HepG2 (cell line): Measurements from ENCODE around the gene ALG9. TPM values are rescaled to one million over a fixed set of nuclear protein-coding genes. Genes with fewer than 3 reads are reported as not detected.
A peak's percentile ranks its signal among the peaks of the same experiment; 100 is the strongest.

Experiments
- AHDC1 ChIP-seq: sonication (generic); formaldehyde crosslinking; IDR thresholded peaks from 2 replicates; pipeline ENCODE4 v1.5.1; 2020; ENCODE audit warnings: mild to moderate bottlenecking, missing genetic modification reagents, borderline replicate concordance
- ATF6 ChIP-seq: sonication (generic); formaldehyde crosslinking; conservative IDR thresholded peaks from 2 replicates; pipeline ENCODE4 v1.4.0; 2020; ENCODE audit warnings: missing genetic modification reagents
- ATRX ChIP-seq: sonication (generic); formaldehyde crosslinking; IDR thresholded peaks from 2 replicates; pipeline ENCODE4 v1.4.0; 2020; ENCODE audit warnings: missing genetic modification reagents, borderline replicate concordance
- BCLAF1 ChIP-seq: fragments of 450-650 bp; IDR thresholded peaks from 2 replicates; pipeline ENCODE4 v1.6.1; 2017; ENCODE audit warnings: mild to moderate bottlenecking
- CENPBD1 ChIP-seq: sonication (generic); formaldehyde crosslinking; IDR thresholded peaks from 2 replicates; pipeline ENCODE4 v1.8.0; 2022; ENCODE audit warnings: missing genetic modification reagents, low read depth, mild to moderate bottlenecking, borderline replicate concordance
- CREM ChIP-seq, 2 experiments: sonication (generic) in 1 of 2; formaldehyde crosslinking in 1 of 2; IDR thresholded peaks; 2 replicates each; pipeline versions ENCODE4 v1.4.0 to v1.6.1; 2016 to 2020; ENCODE audit warnings: antibody characterized with exemption in 1 of 2, mild to moderate bottlenecking in 1 of 2, missing genetic modification reagents in 1 of 2
- DR1 ChIP-seq: sonication (generic); formaldehyde crosslinking; IDR thresholded peaks from 2 replicates; pipeline ENCODE4 v1.8.0; 2021; ENCODE audit warnings: mild to moderate bottlenecking, missing genetic modification reagents, inconsistent platforms
- HCFC1 ChIP-seq: fragments of 150-350 bp; IDR thresholded peaks from 2 replicates; pipeline ENCODE4 v1.6.1; 2014; ENCODE audit warnings: low read depth, low read length
- KDM6A ChIP-seq: IDR thresholded peaks from 2 replicates; pipeline ENCODE4 v1.6.1; 2016; ENCODE audit warnings: low read depth
- NFATC3 ChIP-seq: sonication (generic); formaldehyde crosslinking; IDR thresholded peaks from 2 replicates; pipeline ENCODE4 v1.5.1; 2020; ENCODE audit warnings: mild to moderate bottlenecking, missing genetic modification reagents
- NR2F6 ChIP-seq, 2 experiments: IDR thresholded peaks; 2 replicates each; pipeline ENCODE4 v1.6.1; 2016; ENCODE audit warnings: antibody characterized with exemption in 1 of 2, mild to moderate bottlenecking in 1 of 2
- SATB2 ChIP-seq: sonication (generic); formaldehyde crosslinking; IDR thresholded peaks from 2 replicates; pipeline ENCODE4 v1.5.0; 2020; ENCODE audit warnings: missing genetic modification reagents
- ZBTB14 ChIP-seq: sonication (generic); formaldehyde crosslinking; IDR thresholded peaks from 2 replicates; pipeline ENCODE4 v1.4.0; 2020; ENCODE audit warnings: missing genetic modification reagents
- ZNF121 ChIP-seq: sonication (generic); formaldehyde crosslinking; IDR thresholded peaks from 2 replicates; pipeline ENCODE4 v1.5.0; 2020; ENCODE audit warnings: mild to moderate bottlenecking, missing genetic modification reagents
- ZNF570 ChIP-seq: sonication (generic); formaldehyde crosslinking; IDR thresholded peaks from 2 replicates; pipeline ENCODE4 v1.4.0; 2020; ENCODE audit warnings: mild to moderate bottlenecking, missing genetic modification reagents, borderline replicate concordance
- polyA plus RNA-seq, 8 experiments: library from polyadenylated mRNA; depleted of rRNA in 3 of 8; stranded (reverse) in 7 of 8; unstranded in 1 of 8; fragments of >200 nt; fragmentation: Illumina TruSeq in 4 of 8; extraction: Trizol in 4 of 8; gene quantifications; 2 replicates each; pipeline versions ENCODE4 v1.2.1 to v1.2.3, GENCODE V29; 2011 to 2016; ENCODE audit warnings: low read depth in 4 of 8, missing spikeins in 1 of 8, mixed read lengths in 1 of 8; ENCODE audit not compliant: insufficient read depth in 1 of 8
- total RNA-seq, 5 experiments: library from RNA; depleted of rRNA; stranded (reverse); fragments of >200 nt; fragmentation: Illumina TruSeq; extraction: Trizol; gene quantifications; 2 replicates each; pipeline ENCODE4 v1.2.3, GENCODE V29; 2016; ENCODE audit warnings: low read depth in 1 of 5

ALG9 gene
- total and polyA plus RNA-seq, 2 of the 13 experiments (the other 11 are each of a cell fraction or from before 2014, with no cell fraction given): 39.4 to 40.6 TPM

- TF ChIP-seq ZNF121 (CRISPR knock-in tag): no peak
- TF ChIP-seq ZBTB14 (CRISPR knock-in tag): no peak
- TF ChIP-seq SATB2 (CRISPR knock-in tag): no peak
- no peak for TF ChIP-seq NR2F6 (IDR thresholded peaks at IDR 0.05)
- peak; percentile 74 for TF ChIP-seq NR2F6 (CRISPR knock-in tag; IDR thresholded peaks at IDR 0.05)
- no peak for TF ChIP-seq CENPBD1
- TF ChIP-seq KDM6A: peak; percentile 81
- no peak for TF ChIP-seq DR1 (CRISPR knock-in tag)
- no peak for TF ChIP-seq ATRX
- no peak for TF ChIP-seq NFATC3
- TF ChIP-seq HCFC1: no peak
- peak; percentile 79 for TF ChIP-seq CREM (IDR thresholded peaks at IDR 0.05)
- no peak for TF ChIP-seq CREM (CRISPR knock-in tag; IDR thresholded peaks at IDR 0.05)
- peak; percentile 46; the same call in 1 of the 2 replicates for TF ChIP-seq AHDC1 (CRISPR knock-in tag)
- no peak for TF ChIP-seq BCLAF1
- TF ChIP-seq ZNF570 (CRISPR knock-in tag): no peak
- no peak for TF ChIP-seq ATF6 (CRISPR knock-in tag)
Observed at GRCh38 chr11:111777094-111778046, 94.0 kb downstream of the ALG9 start (continued).
